ENCODE data around the gene FRMD3.

Gene FRMD3

DNA sequence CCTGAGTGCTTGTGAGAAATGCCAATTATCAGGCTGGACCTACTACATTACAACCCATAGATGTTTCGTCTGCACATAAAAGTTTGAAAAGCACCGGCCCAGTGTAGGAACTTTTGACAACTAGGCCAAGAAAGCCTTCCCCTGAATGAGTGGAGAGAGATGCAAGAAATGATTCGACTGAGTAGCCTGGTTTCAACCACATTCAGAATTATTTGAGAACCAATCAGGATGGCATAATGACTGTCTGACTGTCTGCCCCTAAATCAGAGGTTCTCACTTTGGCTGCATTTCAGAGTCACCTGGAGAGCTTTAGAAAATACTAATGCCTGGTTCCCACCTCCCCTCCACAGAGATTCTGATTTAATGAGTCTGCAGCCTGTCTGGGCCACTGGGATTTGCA lies 61.1 kb downstream of the FRMD3 start:
- Mint-ChIP-seq H3K27me3 (no peaks in the 10 kb centered on the region), H3K27ac (no peak overlapping the region), H3K36me3 (peaks cover 5 to 7% of the 10 kb centered on the region in 2 donors), H3K4me1 (peaks cover 9 to 11% of the 10 kb centered on the region in 2 donors), H3K4me3 (no peak overlapping the region), H3K9me3 (peaks cover 8 to 12% of the 10 kb centered on the region in 2 donors)
- no peak for DNase-seq
- ATAC-seq (replicated peaks), result no peak

DNA sequence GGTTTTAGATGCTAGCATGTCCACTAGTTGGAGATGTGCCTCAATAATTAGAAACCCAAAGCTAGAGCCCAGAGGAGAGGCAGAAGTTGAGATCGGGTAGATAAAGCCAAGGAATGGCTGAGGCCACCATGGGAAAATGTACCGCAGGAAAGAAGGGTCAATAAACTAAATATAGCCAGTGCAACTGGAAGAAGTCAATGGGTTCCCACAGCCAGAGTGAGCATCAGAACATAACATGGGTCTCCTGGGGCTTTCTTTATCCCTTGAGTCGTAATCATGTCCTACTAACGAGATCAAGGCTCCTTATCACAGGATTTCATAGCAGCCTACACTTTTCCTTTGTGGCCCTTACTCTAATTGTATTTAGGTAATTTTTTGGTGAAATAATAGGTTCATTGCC lies 61.7 kb downstream of the FRMD3 start:
- Mint-ChIP-seq H3K27ac (no peak overlapping the region), H3K27me3 (no peaks in the 10 kb centered on the region), H3K4me1 (peaks cover 9 to 11% of the 10 kb centered on the region in 2 donors), H3K4me3 (no peak overlapping the region), H3K36me3 (peaks cover 5 to 7% of the 10 kb centered on the region in 2 donors), H3K9me3 (peaks cover 8 to 12% of the 10 kb centered on the region in 2 donors)
- DNase-seq (no peak), ATAC-seq (replicated peaks) (no peak)

DNA sequence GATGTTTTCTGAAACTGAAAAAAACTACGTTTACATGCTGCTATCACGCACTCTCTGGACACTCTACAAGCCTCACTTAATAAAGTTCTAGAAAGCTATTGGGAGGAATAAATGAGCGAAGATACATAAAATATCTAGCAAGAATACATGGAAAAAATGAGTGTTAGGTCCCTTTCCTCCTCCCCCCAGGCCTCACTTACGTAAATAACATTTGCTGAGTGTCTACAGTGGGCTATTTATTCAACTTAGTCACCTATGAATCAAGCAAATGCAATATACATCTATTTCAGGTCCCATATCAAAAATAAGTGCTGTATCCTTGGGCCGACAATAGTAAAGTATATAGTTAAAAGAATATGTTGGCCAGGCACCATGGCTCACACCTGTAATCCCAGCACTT lies 62.5 kb downstream of the FRMD3 start:
- H3K36me3 Mint-ChIP-seq, result peaks cover 5 to 7% of the 10 kb centered on the region in 2 donors
- no peaks in the 10 kb centered on the region for H3K27me3 Mint-ChIP-seq
- no peak overlapping the region for H3K4me3 Mint-ChIP-seq
- H3K9me3 Mint-ChIP-seq, result peaks cover 8 to 12% of the 10 kb centered on the region in 2 donors
- no peak overlapping the region for H3K27ac Mint-ChIP-seq
- DNase-seq (no peak), ATAC-seq (replicated peaks) (no peak)
- H3K4me1 Mint-ChIP-seq, result peaks cover 9 to 11% of the 10 kb centered on the region in 2 donors

DNA sequence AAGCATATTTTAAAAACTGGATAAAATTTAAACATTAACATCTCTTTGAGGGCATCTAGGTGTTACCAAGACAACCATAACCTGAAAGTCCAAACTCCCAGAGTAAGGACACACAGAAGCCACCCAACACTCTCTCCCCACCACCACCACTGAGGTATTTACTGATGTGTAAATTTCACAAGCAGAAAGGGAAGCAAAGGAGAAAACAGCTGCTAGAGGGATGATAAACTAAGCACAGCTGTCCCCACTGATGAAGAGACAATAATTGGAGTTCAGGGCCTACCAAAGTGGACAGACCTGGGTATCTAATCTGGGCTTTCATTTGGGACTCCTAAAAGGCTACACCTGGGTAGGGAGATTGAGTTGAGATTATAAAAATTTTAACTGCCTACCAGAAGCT lies 63.6 kb downstream of the FRMD3 start:
- peaks cover 7 to 12% of the 10 kb centered on the region in 2 donors for H3K9me3 Mint-ChIP-seq
- H3K4me1 Mint-ChIP-seq, result peaks cover 9 to 11% of the 10 kb centered on the region in 2 donors
- no peak overlapping the region for H3K27ac Mint-ChIP-seq
- DNase-seq, result no peak
- H3K36me3 Mint-ChIP-seq, result peaks cover 5 to 7% of the 10 kb centered on the region in 2 donors
- no peak overlapping the region for H3K4me3 Mint-ChIP-seq
- no peak for ATAC-seq (replicated peaks)
- no peaks in the 10 kb centered on the region for H3K27me3 Mint-ChIP-seq

DNA sequence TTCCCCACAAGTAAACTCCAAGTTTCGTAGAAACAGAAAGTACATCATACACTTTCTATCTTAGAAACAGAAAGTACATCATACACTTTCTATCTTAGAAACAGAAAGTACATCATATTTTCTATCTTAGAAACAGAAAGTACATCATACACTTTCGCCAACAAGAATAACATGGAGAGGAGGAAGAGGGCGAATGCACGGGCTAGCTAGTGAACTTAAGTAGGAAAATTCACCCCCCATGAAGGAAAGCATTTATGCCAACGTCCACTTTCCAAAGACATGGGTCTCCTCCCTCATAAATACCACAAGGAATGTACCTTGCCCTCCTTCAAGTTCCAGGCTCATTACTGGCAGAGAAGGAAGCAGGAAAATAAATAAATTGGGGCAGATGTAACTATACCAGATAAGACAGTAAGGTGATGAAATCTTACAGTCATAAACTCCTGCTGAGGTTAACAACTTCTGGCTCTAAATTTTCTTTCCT lies 64.7 kb downstream of the FRMD3 start:
- H3K4me1 Mint-ChIP-seq, result peaks cover 9 to 11% of the 10 kb centered on the region in 2 donors
- peaks cover 0 to 9% of the 10 kb centered on the region in 2 donors for H3K27me3 Mint-ChIP-seq
- H3K4me3 Mint-ChIP-seq, result peak overlapping the region; percentile 48 to 67
- H3K27ac Mint-ChIP-seq, result peak overlapping the region; percentile 15
- no peaks in the 10 kb centered on the region for H3K36me3 Mint-ChIP-seq
- DNase-seq, result no peak
- ATAC-seq (replicated peaks), result peak; percentile 52 to 86
- H3K9me3 Mint-ChIP-seq, result peaks cover 2 to 5% of the 10 kb centered on the region in 2 donors

DNA sequence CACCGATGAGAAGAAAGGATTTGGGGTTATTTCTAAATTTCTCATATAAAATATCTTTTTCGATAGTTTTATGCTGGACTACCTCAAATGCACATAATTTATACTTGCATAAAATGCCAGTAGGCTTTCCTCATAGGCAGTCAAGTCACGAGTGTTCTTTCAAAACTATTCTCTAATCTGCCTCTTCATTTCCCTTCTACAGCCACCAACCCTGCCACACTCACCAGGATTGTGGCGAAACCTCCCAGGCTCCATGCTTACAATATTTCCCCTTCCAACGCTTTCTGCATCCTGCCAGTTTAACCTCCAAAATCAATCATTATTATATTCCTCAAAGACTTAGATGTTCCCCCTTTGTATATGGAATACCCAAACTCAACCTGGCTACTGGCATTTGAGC lies 65.4 kb downstream of the FRMD3 start:
- ATAC-seq (replicated peaks) (no peak), DNase-seq (no peak)
- Mint-ChIP-seq H3K9me3 (peaks cover 2 to 5% of the 10 kb centered on the region in 2 donors), H3K27ac (peak overlapping the region; percentile 15), H3K4me3 (peak overlapping the region in 1 of 2 donors; percentile 67), H3K4me1 (peaks cover 9 to 11% of the 10 kb centered on the region in 2 donors), H3K36me3 (no peaks in the 10 kb centered on the region), H3K27me3 (peaks cover 0 to 9% of the 10 kb centered on the region in 2 donors)

DNA sequence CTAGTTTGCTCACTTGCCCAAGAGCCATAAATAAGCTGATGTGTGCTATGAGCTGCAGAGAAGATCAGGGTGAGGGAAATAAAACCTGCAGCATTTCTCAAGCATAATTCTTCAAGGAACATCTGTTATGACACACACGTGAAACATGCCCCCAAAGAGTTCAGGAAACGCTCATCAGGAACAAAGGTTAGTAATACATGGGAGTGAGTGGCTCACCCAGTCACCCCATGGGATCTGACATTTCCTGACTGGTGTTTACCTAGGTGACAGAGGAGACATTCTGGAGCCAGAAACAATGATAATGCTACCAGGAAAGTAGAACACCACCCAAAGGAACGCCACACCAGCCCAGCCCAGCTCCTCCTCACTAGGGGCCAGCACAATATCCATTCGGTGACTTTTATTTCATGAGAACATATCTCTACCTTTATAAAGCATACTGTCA lies 66.0 kb downstream of the FRMD3 start:
- Mint-ChIP-seq H3K27me3 (peaks cover 0 to 9% of the 10 kb centered on the region in 2 donors), H3K9me3 (peaks cover 2 to 5% of the 10 kb centered on the region in 2 donors), H3K4me3 (no peak overlapping the region), H3K36me3 (no peaks in the 10 kb centered on the region), H3K4me1 (peaks cover 9 to 11% of the 10 kb centered on the region in 2 donors), H3K27ac (no peak overlapping the region)
- no peak for DNase-seq
- no peak for ATAC-seq (replicated peaks)

DNA sequence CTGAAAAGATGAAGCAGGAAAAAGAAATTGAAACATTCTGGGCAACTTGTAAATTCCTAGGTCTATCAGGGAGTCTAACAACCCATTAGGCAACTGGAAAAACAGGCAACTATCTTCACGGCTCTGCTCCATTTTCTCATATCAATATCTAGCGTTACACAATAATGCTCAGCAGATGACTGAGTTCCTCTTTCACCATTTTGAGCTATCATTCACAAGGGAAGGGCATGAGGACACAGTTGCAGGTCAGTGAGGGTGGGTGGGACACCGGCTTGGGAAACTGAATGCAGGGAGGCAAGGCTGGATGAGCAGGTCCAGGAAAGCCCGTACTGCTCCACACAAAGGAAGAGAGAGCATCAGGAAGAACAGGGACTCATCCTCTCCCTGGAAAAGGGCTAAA lies 67.0 kb downstream of the FRMD3 start:
- no peak overlapping the region for H3K4me3 Mint-ChIP-seq
- peaks cover 9 to 11% of the 10 kb centered on the region in 2 donors for H3K4me1 Mint-ChIP-seq
- no peaks in the 10 kb centered on the region for H3K36me3 Mint-ChIP-seq
- ATAC-seq (replicated peaks), result no peak
- no peak for DNase-seq
- H3K27ac Mint-ChIP-seq, result no peak overlapping the region
- peaks cover 2 to 5% of the 10 kb centered on the region in 2 donors for H3K9me3 Mint-ChIP-seq
- peaks cover 0 to 9% of the 10 kb centered on the region in 2 donors for H3K27me3 Mint-ChIP-seq

DNA sequence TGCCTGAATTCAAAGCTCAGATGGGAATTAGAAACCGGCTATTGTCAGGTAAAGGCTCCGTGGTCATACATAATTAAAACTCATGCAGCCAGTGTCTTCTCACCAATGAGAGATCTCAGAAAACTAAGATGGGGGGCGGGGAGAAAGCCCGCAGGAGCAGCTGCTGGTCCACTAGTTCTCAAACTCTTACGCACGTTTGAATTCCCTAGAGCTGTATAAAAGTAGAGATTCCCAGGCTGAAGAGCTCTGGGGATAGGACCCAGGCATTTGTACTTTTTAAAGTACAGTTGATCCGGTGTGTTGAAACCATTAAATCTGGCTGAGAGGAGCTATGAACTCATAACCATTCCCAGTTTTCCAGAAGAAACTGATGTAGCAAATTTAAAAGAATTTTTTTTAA lies 68.5 kb downstream of the FRMD3 start:
- Mint-ChIP-seq H3K27ac (no peak overlapping the region), H3K36me3 (no peaks in the 10 kb centered on the region), H3K4me1 (peaks cover 9 to 11% of the 10 kb centered on the region in 2 donors), H3K9me3 (no peaks in the 10 kb centered on the region), H3K27me3 (peaks cover 0 to 9% of the 10 kb centered on the region in 2 donors), H3K4me3 (no peak overlapping the region)
- DNase-seq (no peak), ATAC-seq (replicated peaks) (no peak)

DNA sequence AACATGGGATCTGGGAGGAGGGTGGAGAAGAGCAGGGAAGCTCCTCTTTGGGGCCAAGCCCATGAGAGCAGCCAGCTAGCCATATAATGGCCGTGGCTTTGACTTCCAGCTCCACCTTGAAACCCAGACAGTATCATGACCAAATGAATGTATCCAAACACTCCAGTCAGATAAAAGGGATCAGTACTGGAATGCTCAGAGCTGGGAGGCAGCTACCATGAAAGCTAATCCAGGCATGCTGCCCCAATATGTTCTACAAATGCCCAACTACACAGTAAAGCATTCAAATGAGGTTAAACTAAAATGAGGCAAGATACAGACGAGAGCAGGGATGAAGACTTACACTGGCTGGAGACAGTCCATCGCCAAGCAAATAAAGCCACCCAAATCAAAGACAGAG lies 69.4 kb downstream of the FRMD3 start:
- H3K4me3 Mint-ChIP-seq, result no peak overlapping the region
- no peaks in the 10 kb centered on the region for H3K36me3 Mint-ChIP-seq
- peaks cover 0 to 9% of the 10 kb centered on the region in 2 donors for H3K27me3 Mint-ChIP-seq
- ATAC-seq (replicated peaks) (no peak), DNase-seq (no peak)
- H3K27ac Mint-ChIP-seq, result no peak overlapping the region
- no peaks in the 10 kb centered on the region for H3K9me3 Mint-ChIP-seq
- H3K4me1 Mint-ChIP-seq, result peaks cover 9 to 11% of the 10 kb centered on the region in 2 donors

DNA sequence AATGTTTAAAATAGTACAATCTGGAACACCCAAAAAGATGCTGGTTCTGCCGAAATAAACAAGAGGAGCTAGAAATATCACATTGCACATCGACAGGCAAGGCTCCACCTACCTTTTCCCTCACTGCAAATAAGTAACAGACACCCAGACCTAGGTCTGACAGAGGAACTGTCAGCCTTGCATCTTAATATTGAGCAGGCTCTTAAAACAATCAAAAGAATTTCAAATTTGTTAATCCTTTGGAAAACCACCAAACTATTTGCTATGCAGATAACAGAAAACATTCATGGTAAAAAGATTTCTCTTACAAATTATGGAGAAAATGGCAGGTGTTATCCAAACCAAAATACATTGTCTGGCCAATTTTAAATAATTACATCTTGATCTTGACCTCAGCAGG lies 71.3 kb downstream of the FRMD3 start:
- no peak for DNase-seq
- no peak for ATAC-seq (replicated peaks)
- Mint-ChIP-seq H3K9me3 (no peaks in the 10 kb centered on the region), H3K27ac (no peak overlapping the region), H3K27me3 (peaks cover 0 to 9% of the 10 kb centered on the region in 2 donors), H3K4me3 (no peak overlapping the region), H3K4me1 (no peaks in the 10 kb centered on the region), H3K36me3 (no peaks in the 10 kb centered on the region)

DNA sequence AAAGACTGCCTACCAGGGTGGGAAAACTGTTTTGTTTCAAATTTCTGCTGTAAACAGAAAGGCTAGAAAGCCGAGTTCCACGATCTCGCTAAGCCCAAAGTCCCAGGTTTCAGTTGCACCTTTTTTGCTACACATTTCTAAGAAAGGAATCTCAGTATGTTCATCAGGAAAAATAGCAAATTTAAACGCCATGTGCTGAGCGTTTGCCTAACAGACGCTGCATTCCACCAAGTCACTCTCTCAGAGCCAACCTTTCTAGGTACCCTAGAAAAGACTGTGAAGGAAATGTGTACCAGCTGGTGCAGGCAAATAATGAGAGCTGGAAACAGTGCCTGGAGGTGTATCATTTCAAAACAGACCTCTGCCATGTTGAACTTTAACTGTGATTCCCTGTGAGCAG lies 71.8 kb downstream of the FRMD3 start:
- H3K27me3 Mint-ChIP-seq, result peaks cover 0 to 9% of the 10 kb centered on the region in 2 donors
- H3K9me3 Mint-ChIP-seq, result peaks cover under 1 to 1% of the 10 kb centered on the region in 2 donors
- H3K36me3 Mint-ChIP-seq, result peaks cover under 1 to 1% of the 10 kb centered on the region in 2 donors
- H3K4me3 Mint-ChIP-seq, result no peak overlapping the region
- DNase-seq (no peak), ATAC-seq (replicated peaks) (no peak)
- no peak overlapping the region for H3K27ac Mint-ChIP-seq
- no peaks in the 10 kb centered on the region for H3K4me1 Mint-ChIP-seq

DNA sequence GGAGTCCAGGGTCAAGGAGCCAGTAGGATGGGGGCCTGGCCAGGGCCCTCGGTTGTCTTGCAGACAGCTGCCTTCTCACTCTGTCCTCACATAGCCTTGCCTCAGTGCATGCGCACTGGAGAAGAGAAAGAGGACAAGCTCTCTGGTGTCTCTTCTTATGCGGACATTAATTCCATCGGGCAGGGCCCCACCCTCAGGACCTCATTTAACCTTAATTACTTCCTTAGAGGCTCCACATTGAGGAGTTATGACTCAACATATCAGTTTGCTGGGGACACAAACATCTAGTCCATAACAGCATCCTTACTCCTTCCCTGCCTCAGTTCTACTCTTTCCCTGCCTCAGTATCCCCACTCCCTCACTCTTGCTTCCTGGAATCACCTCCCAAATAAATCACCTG lies 78.4 kb downstream of the FRMD3 start:
- no peaks in the 10 kb centered on the region for H3K4me1 Mint-ChIP-seq
- H3K9me3 Mint-ChIP-seq, result peaks cover 5 to 8% of the 10 kb centered on the region in 2 donors
- DNase-seq (no peak), ATAC-seq (replicated peaks) (no peak)
- H3K27me3 Mint-ChIP-seq, result no peaks in the 10 kb centered on the region
- H3K36me3 Mint-ChIP-seq, result peaks cover 3 to 12% of the 10 kb centered on the region in 2 donors
- no peak overlapping the region for H3K27ac Mint-ChIP-seq
- no peak overlapping the region for H3K4me3 Mint-ChIP-seq

DNA sequence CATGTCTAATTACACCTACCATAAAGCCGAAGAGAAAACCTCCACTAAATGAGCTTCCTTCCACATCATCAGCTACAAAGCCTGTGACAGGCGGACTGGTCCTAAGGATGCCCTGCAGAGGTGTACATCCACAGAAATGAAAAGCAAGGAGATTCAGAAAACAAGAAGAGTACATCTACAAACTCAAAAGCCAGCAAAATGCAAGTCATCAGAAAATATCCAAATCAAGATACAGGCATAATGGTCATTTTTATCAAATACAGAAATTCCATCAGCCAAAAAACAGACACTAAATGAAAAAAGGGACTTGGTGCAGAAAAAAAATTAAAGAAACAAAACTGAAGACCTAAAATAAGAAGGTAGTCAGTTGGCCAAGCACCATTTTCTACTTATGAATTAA lies 79.7 kb downstream of the FRMD3 start:
- peaks cover 3 to 12% of the 10 kb centered on the region in 2 donors for H3K36me3 Mint-ChIP-seq
- DNase-seq (no peak), ATAC-seq (replicated peaks) (no peak)
- no peak overlapping the region for H3K27ac Mint-ChIP-seq
- H3K27me3 Mint-ChIP-seq, result no peaks in the 10 kb centered on the region
- H3K9me3 Mint-ChIP-seq, result peaks cover 5 to 8% of the 10 kb centered on the region in 2 donors
- no peaks in the 10 kb centered on the region for H3K4me1 Mint-ChIP-seq
- no peak overlapping the region for H3K4me3 Mint-ChIP-seq

DNA sequence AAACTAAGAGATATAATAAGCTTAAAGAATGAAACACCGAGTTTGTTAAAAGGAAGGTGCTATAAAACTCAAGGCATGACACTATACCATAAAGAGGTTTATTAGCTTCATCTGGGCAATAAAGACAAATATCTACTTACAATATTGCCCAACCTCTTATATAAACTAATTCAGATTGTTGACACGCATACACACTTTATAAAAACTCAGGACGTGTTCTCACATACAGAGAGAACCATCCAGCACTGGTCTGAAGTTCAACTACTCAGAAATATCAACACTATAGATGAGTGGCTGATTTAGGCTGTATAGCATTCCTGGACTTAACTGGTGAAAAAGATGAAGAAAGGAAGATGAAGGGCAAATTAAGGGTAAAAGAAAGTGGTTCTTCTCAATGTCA lies 81.2 kb downstream of the FRMD3 start:
- Mint-ChIP-seq H3K36me3 (peaks cover 3 to 12% of the 10 kb centered on the region in 2 donors), H3K9me3 (peaks cover 5 to 8% of the 10 kb centered on the region in 2 donors), H3K4me1 (no peaks in the 10 kb centered on the region), H3K4me3 (no peak overlapping the region), H3K27ac (no peak overlapping the region), H3K27me3 (no peaks in the 10 kb centered on the region)
- DNase-seq (no peak), ATAC-seq (replicated peaks) (no peak)

Measured in stimulated activated naive B cell treated with anti-CD40 and anti-IgM and Interleukin-4, amounts not matched to agents 10 μg/mL and 1 μg/mL and 100 μg/mL, for 72 hours (primary cell).